GM12872 (cell line): Measurements from ENCODE around the gene ADARB2.

Source experiments
- CTCF ChIP-seq: IDR thresholded peaks from 3 replicates; pipeline ENCODE4 v1.5.1; 2011; ENCODE audit warnings: low read depth, mild to moderate bottlenecking, low read length, moderate library complexity; ENCODE audit not compliant: insufficient read depth

ADARB2 gene

GRCh38 chr10:1412531-1413189 is 324.7 kb downstream of the ADARB2 start:
- no peak for TF ChIP-seq CTCF

GRCh38 chr10:1411956-1412355 is 325.4 kb downstream of the ADARB2 start:
- no peak for TF ChIP-seq CTCF

- no peak for TF ChIP-seq CTCF
These were observed 325.9 kb downstream of the ADARB2 start for GRCh38 chr10:1411451-1411850.

GRCh38 chr10:1410469-1411395 is 326.6 kb downstream of the ADARB2 start:
- TF ChIP-seq CTCF, result no peak

GRCh38 chr10:1410032-1410431 is 327.3 kb downstream of the ADARB2 start:
- TF ChIP-seq CTCF, result no peak

- no peak for TF ChIP-seq CTCF
These were observed 327.9 kb downstream of the ADARB2 start for GRCh38 chr10:1409392-1409791.

- no peak for TF ChIP-seq CTCF
These were observed 328.5 kb downstream of the ADARB2 start for GRCh38 chr10:1408651-1409367.
